ENCODE results near the gene GMPPA. TPM values are rescaled to one million over a fixed set of nuclear protein-coding genes. Genes with fewer than 3 reads are reported as not detected.
A peak's percentile ranks its signal among the peaks of the same experiment; 100 is the strongest.

Gene GMPPA
- total and polyA plus RNA-seq, 9 of the 15 experiments (the other 6 are each of a cell fraction or from before 2014, with no cell fraction given) = 7.0 to 101 (median 66.7) TPM

DNA sequence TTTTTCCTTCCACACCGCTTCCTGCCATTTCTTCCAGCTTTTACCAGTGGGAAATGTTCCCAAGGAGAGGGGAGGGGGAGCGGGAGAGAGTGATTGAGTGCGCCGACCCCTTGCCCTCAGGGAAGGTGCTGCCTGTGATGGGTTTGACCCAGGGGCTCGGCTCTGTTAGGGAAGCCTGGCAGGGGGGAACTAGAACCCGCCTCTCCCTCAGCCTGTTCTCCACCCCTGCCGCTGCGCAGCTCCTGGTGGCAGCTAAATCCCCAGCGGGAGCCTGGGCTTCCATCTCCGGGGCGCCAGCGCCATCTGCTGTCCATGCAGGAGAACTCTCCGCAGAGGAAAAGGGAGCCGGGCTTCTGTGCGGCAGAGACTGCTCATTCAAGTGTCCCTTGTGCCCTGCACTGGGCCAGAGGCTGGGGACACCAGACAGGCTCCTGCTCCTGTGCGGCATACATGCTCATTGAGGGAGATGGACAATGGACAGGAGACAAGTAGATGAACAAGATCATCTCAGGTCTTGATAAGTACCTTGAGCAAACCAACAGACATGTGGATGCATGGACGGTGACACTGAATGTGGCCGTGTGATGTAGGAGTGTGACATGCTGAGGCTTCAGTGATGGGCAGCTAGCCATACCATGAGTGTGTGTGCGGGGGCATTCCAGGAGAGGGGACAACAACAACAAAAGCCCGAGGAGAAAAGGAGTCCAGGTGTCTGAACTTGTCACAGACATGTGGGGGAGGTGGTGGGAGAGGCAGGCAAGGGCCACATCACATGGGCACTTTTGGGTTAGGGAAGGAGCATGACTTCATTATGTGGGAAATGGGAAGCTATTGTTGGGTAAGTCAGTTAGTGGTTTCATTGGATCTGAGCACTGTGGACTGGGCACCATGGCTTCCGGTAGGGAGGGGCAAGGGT is 31.6 kb downstream of the GMPPA start (continued):
- TF ChIP-seq, protein P1, sequence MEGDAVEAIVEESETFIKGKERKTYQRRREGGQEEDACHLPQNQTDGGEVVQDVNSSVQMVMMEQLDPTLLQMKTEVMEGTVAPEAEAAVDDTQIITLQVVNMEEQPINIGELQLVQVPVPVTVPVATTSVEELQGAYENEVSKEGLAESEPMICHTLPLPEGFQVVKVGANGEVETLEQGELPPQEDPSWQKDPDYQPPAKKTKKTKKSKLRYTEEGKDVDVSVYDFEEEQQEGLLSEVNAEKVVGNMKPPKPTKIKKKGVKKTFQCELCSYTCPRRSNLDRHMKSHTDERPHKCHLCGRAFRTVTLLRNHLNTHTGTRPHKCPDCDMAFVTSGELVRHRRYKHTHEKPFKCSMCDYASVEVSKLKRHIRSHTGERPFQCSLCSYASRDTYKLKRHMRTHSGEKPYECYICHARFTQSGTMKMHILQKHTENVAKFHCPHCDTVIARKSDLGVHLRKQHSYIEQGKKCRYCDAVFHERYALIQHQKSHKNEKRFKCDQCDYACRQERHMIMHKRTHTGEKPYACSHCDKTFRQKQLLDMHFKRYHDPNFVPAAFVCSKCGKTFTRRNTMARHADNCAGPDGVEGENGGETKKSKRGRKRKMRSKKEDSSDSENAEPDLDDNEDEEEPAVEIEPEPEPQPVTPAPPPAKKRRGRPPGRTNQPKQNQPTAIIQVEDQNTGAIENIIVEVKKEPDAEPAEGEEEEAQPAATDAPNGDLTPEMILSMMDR (IDR thresholded peaks at IDR 0.05 in 2 of 3, conservative IDR thresholded peaks at IDR 0.05 in 1 of 3; ENCODE audit: insufficient read depth in 2 of 3, low read depth in 1 of 3, low read length in 3 of 3) = peak; percentile 91 to 98 (median 97)
- TF ChIP-seq ZBTB1 (CRISPR knock-in tag; IDR thresholded peaks at IDR 0.05; ENCODE audit: borderline replicate concordance, low read depth) (no peak), FOXP1 (CRISPR knock-in tag; IDR thresholded peaks at IDR 0.05) (peak; percentile 38; the same call in 1 of the 2 replicates), SP1 (CRISPR knock-in tag; IDR thresholded peaks at IDR 0.05) (peak; percentile 59), ZNF232 (CRISPR knock-in tag; IDR thresholded peaks at IDR 0.05) (no peak), STAG1 (CRISPR knock-in tag; IDR thresholded peaks at IDR 0.05; ENCODE audit: borderline replicate concordance) (peak; percentile 90; the same call in 1 of the 2 replicates), RBM14 (IDR thresholded peaks at IDR 0.05; ENCODE audit: borderline replicate concordance, insufficient read depth, low read depth, low read length) (no peak), FOXK2 (conservative IDR thresholded peaks at IDR 0.05 in 1 of 2, IDR thresholded peaks at IDR 0.05 in 1 of 2; ENCODE audit: low read depth in 2 of 2) (no peak), NFATC3 (IDR thresholded peaks at IDR 0.05) (no peak), E2F3 (CRISPR knock-in tag; IDR thresholded peaks at IDR 0.05) (no peak), ELF1 (tag; IDR thresholded peaks at IDR 0.05) (no peak), FOS (IDR thresholded peaks at IDR 0.05; ENCODE audit: extremely low read depth, insufficient read length) (no peak), LCOR (CRISPR knock-in tag; IDR thresholded peaks at IDR 0.05) (0 out of 2 replicates have a peak, but pooled peaks have one; percentile 38), MYC (IDR thresholded peaks at IDR 0.05; ENCODE audit: low read depth, low read length) (no peak), MYC (CRISPR knock-in tag; IDR thresholded peaks at IDR 0.05; ENCODE audit: borderline replicate concordance, low read depth) (no peak), TAF1 (IDR thresholded peaks at IDR 0.05; ENCODE audit: control insufficient read depth, extremely low read depth, insufficient read depth, low read length, severe bottlenecking) (no peak)
- TF ChIP-seq, protein P2, sequence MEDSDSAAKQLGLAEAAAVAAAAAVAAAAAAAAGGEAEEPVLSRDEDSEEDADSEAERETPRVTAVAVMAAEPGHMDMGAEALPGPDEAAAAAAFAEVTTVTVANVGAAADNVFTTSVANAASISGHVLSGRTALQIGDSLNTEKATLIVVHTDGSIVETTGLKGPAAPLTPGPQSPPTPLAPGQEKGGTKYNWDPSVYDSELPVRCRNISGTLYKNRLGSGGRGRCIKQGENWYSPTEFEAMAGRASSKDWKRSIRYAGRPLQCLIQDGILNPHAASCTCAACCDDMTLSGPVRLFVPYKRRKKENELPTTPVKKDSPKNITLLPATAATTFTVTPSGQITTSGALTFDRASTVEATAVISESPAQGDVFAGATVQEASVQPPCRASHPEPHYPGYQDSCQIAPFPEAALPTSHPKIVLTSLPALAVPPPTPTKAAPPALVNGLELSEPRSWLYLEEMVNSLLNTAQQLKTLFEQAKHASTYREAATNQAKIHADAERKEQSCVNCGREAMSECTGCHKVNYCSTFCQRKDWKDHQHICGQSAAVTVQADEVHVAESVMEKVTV (CRISPR knock-in tag; IDR thresholded peaks at IDR 0.05) = peak; percentile 96
- TF ChIP-seq, protein P3, sequence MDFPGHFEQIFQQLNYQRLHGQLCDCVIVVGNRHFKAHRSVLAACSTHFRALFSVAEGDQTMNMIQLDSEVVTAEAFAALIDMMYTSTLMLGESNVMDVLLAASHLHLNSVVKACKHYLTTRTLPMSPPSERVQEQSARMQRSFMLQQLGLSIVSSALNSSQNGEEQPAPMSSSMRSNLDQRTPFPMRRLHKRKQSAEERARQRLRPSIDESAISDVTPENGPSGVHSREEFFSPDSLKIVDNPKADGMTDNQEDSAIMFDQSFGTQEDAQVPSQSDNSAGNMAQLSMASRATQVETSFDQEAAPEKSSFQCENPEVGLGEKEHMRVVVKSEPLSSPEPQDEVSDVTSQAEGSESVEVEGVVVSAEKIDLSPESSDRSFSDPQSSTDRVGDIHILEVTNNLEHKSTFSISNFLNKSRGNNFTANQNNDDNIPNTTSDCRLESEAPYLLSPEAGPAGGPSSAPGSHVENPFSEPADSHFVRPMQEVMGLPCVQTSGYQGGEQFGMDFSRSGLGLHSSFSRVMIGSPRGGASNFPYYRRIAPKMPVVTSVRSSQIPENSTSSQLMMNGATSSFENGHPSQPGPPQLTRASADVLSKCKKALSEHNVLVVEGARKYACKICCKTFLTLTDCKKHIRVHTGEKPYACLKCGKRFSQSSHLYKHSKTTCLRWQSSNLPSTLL (IDR thresholded peaks at IDR 0.05) = no peak
- TF ChIP-seq, protein P4, sequence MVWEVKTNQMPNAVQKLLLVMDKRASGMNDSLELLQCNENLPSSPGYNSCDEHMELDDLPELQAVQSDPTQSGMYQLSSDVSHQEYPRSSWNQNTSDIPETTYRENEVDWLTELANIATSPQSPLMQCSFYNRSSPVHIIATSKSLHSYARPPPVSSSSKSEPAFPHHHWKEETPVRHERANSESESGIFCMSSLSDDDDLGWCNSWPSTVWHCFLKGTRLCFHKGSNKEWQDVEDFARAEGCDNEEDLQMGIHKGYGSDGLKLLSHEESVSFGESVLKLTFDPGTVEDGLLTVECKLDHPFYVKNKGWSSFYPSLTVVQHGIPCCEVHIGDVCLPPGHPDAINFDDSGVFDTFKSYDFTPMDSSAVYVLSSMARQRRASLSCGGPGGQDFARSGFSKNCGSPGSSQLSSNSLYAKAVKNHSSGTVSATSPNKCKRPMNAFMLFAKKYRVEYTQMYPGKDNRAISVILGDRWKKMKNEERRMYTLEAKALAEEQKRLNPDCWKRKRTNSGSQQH (CRISPR knock-in tag; IDR thresholded peaks at IDR 0.05) = no peak

All from K562 (cell line).